B cell (primary cell): ENCODE measurements around the gene PRKAG2.

Experiments
- EZH2 ChIP-seq: IDR thresholded peaks from 2 replicates; pipeline ENCODE4 v1.6.1; 2012; ENCODE audit warnings: borderline replicate concordance, low read depth, mild to moderate bottlenecking, moderate library complexity, low read length; ENCODE audit not compliant: insufficient read depth, poor library complexity, severe bottlenecking
- TF ChIP-seq, protein P1 (sequence below): fragments of 200-600 bp; IDR thresholded peaks from one replicate; pipeline ENCODE4 v1.8.0; 2022; ENCODE audit warnings: antibody characterized with exemption, mild to moderate bottlenecking

DNA sequence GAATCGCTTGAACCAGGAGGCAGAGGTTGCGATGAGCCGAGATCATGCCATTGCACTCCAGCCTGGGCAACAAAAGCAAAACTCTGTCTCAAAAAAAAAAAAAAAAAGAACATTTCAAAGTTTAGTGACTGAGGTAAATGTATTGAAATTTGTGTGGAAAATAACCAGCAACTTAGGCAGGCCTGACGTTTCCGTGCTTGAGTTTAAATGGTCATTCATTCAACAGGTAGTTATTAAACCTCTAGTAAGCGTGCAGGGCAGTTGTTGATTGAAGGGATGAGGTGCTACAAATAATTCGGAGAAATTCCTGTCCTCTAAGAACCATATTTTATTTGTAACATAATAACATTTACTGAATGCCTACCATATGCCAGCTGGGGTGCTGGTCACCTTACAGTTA is 135.3 kb downstream of the PRKAG2 start:
- TF ChIP-seq, protein P1, sequence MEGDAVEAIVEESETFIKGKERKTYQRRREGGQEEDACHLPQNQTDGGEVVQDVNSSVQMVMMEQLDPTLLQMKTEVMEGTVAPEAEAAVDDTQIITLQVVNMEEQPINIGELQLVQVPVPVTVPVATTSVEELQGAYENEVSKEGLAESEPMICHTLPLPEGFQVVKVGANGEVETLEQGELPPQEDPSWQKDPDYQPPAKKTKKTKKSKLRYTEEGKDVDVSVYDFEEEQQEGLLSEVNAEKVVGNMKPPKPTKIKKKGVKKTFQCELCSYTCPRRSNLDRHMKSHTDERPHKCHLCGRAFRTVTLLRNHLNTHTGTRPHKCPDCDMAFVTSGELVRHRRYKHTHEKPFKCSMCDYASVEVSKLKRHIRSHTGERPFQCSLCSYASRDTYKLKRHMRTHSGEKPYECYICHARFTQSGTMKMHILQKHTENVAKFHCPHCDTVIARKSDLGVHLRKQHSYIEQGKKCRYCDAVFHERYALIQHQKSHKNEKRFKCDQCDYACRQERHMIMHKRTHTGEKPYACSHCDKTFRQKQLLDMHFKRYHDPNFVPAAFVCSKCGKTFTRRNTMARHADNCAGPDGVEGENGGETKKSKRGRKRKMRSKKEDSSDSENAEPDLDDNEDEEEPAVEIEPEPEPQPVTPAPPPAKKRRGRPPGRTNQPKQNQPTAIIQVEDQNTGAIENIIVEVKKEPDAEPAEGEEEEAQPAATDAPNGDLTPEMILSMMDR: no peak
- no peak for TF ChIP-seq EZH2
